Measurements from ENCODE around the gene GNLY. TPM values are rescaled to one million over a fixed set of nuclear protein-coding genes. Genes with fewer than 3 reads are reported as not detected.

The GNLY gene
- total RNA-seq, 1 experiment from 2014 or later: not detected

DNA sequence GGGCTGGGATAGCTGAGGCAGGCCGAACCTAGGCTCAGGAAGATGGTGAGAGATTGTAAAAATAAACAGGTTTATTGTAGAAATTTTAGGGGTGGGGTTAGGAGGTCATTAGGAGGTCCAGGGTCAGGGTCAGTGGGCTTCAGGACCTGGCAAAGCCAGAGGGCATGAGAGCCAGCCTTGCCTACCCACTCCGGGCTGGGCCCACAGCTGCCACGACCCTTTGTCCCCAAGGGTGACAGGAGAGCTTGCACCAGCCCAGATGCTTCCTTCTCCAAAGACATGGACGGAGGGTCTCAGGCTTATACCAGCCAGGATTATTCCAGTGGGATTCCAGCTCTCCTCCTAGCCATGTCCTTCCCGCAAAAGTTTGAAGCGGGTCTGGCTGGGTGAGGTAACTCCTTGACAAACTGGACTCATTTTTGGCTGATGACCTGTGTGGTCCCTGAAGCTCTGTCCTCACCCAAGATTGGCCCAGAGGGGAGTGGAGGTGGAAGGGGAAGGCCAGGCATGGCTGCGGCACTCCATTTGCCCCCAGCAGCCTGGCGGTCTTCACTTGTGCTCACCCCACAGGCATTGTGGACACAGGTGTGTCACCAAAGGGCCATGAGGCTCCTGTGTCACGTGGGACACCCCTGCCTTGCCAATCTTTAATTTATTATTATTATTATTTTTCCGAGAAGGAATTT lies 35.8 kb downstream of the GNLY start:
- intact Hi-C loops (cut with micrococcal nuclease; ENCODE audit: unreplicated experiment): loop anchor here (1.0 kb wide), 2 partner anchors 20 to 84 kb away; no protein-coding TSS in a partner anchor

DNA sequence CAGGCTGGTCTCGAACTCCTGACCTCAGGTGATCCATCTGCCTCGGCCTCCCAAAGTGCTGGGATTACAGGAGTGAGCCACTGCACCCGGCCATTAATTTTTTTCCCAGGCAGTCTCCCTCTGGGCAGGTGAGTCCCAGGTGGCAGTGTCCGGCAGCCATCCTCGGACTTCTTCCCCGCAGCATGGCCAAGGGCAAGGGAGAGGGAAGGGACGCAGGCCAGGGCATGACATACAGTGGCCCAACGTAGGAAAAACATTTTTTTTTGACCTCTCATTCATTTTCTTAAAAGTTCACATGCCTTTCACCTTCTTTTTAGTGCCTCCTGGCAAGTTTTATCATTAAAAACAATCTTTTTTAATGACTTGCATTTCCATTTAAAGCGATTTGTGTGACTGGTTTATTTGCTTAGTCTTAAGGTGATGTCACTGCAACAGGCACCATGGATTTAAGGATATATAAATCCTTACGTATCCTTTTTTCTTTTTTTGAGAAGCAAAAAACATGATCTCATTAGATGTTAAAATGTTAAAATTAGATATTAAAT lies 36.6 kb downstream of the GNLY start:
- POLR2A ChIA-PET: no interaction called here
- H3K4me3 Mint-ChIP-seq (ENCODE audit: unreplicated experiment): no peak overlapping the region
- intact Hi-C loops (cut with micrococcal nuclease; ENCODE audit: unreplicated experiment): no loop called here

More for the DNA sequence above, 35.8 kb downstream of the GNLY start:
- no peaks in the 10 kb centered on the region for H3K9me3 ChIP-seq
- no peaks in the 10 kb centered on the region for H3K27me3 ChIP-seq (replicated peaks; ENCODE audit: control insufficient read depth, insufficient read depth, low read length)
- no peaks in the 10 kb centered on the region for H3K36me3 Mint-ChIP-seq (ENCODE audit: insufficient read depth, unreplicated experiment)
- no peaks in the 10 kb centered on the region for H3K4me1 ChIP-seq
- TF ChIP-seq, protein P1, sequence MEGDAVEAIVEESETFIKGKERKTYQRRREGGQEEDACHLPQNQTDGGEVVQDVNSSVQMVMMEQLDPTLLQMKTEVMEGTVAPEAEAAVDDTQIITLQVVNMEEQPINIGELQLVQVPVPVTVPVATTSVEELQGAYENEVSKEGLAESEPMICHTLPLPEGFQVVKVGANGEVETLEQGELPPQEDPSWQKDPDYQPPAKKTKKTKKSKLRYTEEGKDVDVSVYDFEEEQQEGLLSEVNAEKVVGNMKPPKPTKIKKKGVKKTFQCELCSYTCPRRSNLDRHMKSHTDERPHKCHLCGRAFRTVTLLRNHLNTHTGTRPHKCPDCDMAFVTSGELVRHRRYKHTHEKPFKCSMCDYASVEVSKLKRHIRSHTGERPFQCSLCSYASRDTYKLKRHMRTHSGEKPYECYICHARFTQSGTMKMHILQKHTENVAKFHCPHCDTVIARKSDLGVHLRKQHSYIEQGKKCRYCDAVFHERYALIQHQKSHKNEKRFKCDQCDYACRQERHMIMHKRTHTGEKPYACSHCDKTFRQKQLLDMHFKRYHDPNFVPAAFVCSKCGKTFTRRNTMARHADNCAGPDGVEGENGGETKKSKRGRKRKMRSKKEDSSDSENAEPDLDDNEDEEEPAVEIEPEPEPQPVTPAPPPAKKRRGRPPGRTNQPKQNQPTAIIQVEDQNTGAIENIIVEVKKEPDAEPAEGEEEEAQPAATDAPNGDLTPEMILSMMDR (IDR thresholded peaks at IDR 0.05; ENCODE audit: insufficient read depth in 1 of 2, low read depth in 1 of 2, low read length in 1 of 2, severe bottlenecking in 1 of 2, unreplicated experiment in 1 of 2): no peak
- H3K4me1 Mint-ChIP-seq (ENCODE audit: low read depth, unreplicated experiment): no peaks in the 10 kb centered on the region
- BruUV-seq (replicated peaks): no TSS peak
- no peak for DNase-seq
- no peak overlapping the region for H3K4me3 ChIP-seq (ENCODE audit: low read depth, low read length)
- POLR2A ChIA-PET: interaction anchor here (0.7 kb wide), 1 partner anchor 710 kb away, joined by 5 read pairs; no protein-coding TSS in a partner anchor
- no peak overlapping the region for H3K4me3 Mint-ChIP-seq (ENCODE audit: unreplicated experiment)
- H3K27me3 Mint-ChIP-seq (ENCODE audit: insufficient read depth, unreplicated experiment): peaks cover 8% of the 10 kb centered on the region
- H3K36me3 ChIP-seq (ENCODE audit: control insufficient read depth, insufficient read depth, low read length): no peaks in the 10 kb centered on the region
- H3K9me3 Mint-ChIP-seq (ENCODE audit: unreplicated experiment): no peaks in the 10 kb centered on the region
- CTCF ChIA-PET: interaction anchor here (1.6 to 1.8 kb wide), 2 partner anchors 23 to 85 kb away, joined by 4 to 46 read pairs; no protein-coding TSS in a partner anchor
- H3K27ac Mint-ChIP-seq (ENCODE audit: unreplicated experiment): no peak overlapping the region

DNA sequence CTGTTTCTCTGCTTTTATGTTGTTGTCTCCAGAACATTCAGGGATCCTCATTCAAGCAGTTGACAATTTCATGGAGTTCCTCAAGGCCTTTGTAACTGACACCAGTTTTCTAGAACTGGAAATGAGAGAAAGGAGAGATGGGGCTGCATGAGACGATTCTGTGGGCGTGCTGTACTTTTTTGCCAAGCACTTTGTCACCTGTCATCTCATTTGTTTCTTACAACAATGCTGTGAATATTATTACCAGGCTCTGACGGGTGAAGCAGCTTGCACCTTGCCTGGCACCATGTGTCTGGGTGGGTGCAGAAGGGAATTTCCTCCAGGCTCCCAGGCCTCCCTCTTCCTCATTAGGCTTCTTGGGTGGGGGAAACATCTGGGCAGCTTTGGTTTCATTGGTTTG lies 37.4 kb downstream of the GNLY start:
- Mint-ChIP-seq H3K9me3 (ENCODE audit: unreplicated experiment) (no peaks in the 10 kb centered on the region), H3K27ac (ENCODE audit: unreplicated experiment) (no peak overlapping the region), H3K4me3 (ENCODE audit: unreplicated experiment) (no peak overlapping the region), H3K4me1 (ENCODE audit: low read depth, unreplicated experiment) (no peaks in the 10 kb centered on the region), H3K27me3 (ENCODE audit: insufficient read depth, unreplicated experiment) (peaks cover 13% of the 10 kb centered on the region), H3K36me3 (ENCODE audit: insufficient read depth, unreplicated experiment) (no peaks in the 10 kb centered on the region)
- Histone ChIP-seq H3K36me3 (ENCODE audit: control insufficient read depth, insufficient read depth, low read length) (no peaks in the 10 kb centered on the region), H3K4me3 (ENCODE audit: low read depth, low read length) (no peak overlapping the region), H3K27me3 (replicated peaks; ENCODE audit: control insufficient read depth, insufficient read depth, low read length) (peaks cover under 1% of the 10 kb centered on the region; the same call in 1 of the 2 replicates), H3K4me1 (no peaks in the 10 kb centered on the region), H3K9me3 (no peaks in the 10 kb centered on the region)
- no peak for DNase-seq
- ChIA-PET POLR2A (no interaction called here), CTCF (interaction anchor here (0.7 kb wide), 1 partner anchor 72 kb away, joined by 4 read pairs; no protein-coding TSS in a partner anchor)
- TF ChIP-seq, protein P1 (IDR thresholded peaks at IDR 0.05; ENCODE audit: insufficient read depth in 1 of 2, low read depth in 1 of 2, low read length in 1 of 2, severe bottlenecking in 1 of 2, unreplicated experiment in 1 of 2): no peak
- intact Hi-C loops (cut with micrococcal nuclease; ENCODE audit: unreplicated experiment): no loop called here
- no TSS peak for BruUV-seq (replicated peaks)

More for the DNA sequence above, 36.6 kb downstream of the GNLY start:
- H3K9me3 ChIP-seq: no peaks in the 10 kb centered on the region
- no peaks in the 10 kb centered on the region for H3K27me3 ChIP-seq (replicated peaks; ENCODE audit: control insufficient read depth, insufficient read depth, low read length)
- H3K4me1 ChIP-seq: no peaks in the 10 kb centered on the region
- no peaks in the 10 kb centered on the region for H3K9me3 Mint-ChIP-seq (ENCODE audit: unreplicated experiment)
- no TSS peak for BruUV-seq (replicated peaks)
- H3K27me3 Mint-ChIP-seq (ENCODE audit: insufficient read depth, unreplicated experiment): peaks cover 11% of the 10 kb centered on the region
- CTCF ChIA-PET: no interaction called here
- H3K36me3 ChIP-seq (ENCODE audit: control insufficient read depth, insufficient read depth, low read length): no peaks in the 10 kb centered on the region
- H3K36me3 Mint-ChIP-seq (ENCODE audit: insufficient read depth, unreplicated experiment): no peaks in the 10 kb centered on the region
- H3K4me1 Mint-ChIP-seq (ENCODE audit: low read depth, unreplicated experiment): no peaks in the 10 kb centered on the region
- no peak for DNase-seq
- no peak overlapping the region for H3K27ac Mint-ChIP-seq (ENCODE audit: unreplicated experiment)
- no peak overlapping the region for H3K4me3 ChIP-seq (ENCODE audit: low read depth, low read length)
- TF ChIP-seq, protein P1 (IDR thresholded peaks at IDR 0.05; ENCODE audit: insufficient read depth in 1 of 2, low read depth in 1 of 2, low read length in 1 of 2, severe bottlenecking in 1 of 2, unreplicated experiment in 1 of 2): no peak
